IMR-90 (cell line): Measurements from ENCODE around the gene ELK3. TPM values are rescaled to one million over a fixed set of nuclear protein-coding genes. Genes with fewer than 3 reads are reported as not detected.

Experiments used
- ATAC-seq: fragments of 200-7000 bp; cut with Tn5 transposase; 2 replicates; pipeline ENCODE4 v1.9.1; 2020; ENCODE audit warnings: low read depth, mild to moderate bottlenecking, moderate library complexity
- BruUV-seq: library from RNA; stranded (reverse); fragments of 400-500 nt; replicated peaks from 2 replicates; lab custom pipeline; 2021; lab: Mats Ljungman, UMichigan
- CTCF ChIA-PET: fragments of 300-600 bp; formaldehyde crosslinking; extraction: SDS; loops from one replicate; lab custom pipeline; 2021; ENCODE audit warnings: antibody characterized with exemption; lab: Yijun Ruan, JAX
- POLR2A ChIA-PET: fragments of 300-600 bp; sonication (Branson Sonifier 250); formaldehyde crosslinking; loops from one replicate; lab custom pipeline; 2022; ENCODE audit warnings: antibody characterized with exemption; ENCODE audit not compliant: unreplicated experiment; lab: Charles Lee
- DNase-seq: peaks from one replicate; pipeline ENCODE4 v3.0.0; 2013
- H2AFZ ChIP-seq: replicated peaks from 2 replicates; pipeline ENCODE3; 2013; ENCODE audit warnings: low read length, mild to moderate bottlenecking; ENCODE audit not compliant: poor library complexity
- H2AK5ac ChIP-seq: 2 replicates; pipeline ENCODE4 v1.6.1; 2013; ENCODE audit warnings: low read depth, low read length, inconsistent platforms
- H2AK9ac ChIP-seq: replicated peaks from 2 replicates; pipeline ENCODE3; 2013; ENCODE audit warnings: mild to moderate bottlenecking, low read depth, low read length, moderate library complexity; ENCODE audit not compliant: poor library complexity
- H2BK120ac ChIP-seq: 2 replicates; pipeline ENCODE4 v1.6.1; 2013; ENCODE audit warnings: low read depth, low read length, inconsistent platforms
- H2BK15ac ChIP-seq: 3 replicates; pipeline ENCODE4 v1.6.1; 2013; ENCODE audit warnings: low read depth, low read length, inconsistent platforms
- H2BK20ac ChIP-seq: 2 replicates; pipeline ENCODE4 v1.6.1; 2013; ENCODE audit warnings: low read depth, mild to moderate bottlenecking, inconsistent platforms, low read length, moderate library complexity
- H2BK5ac ChIP-seq: 2 replicates; pipeline ENCODE4 v1.6.1; 2013; ENCODE audit warnings: mild to moderate bottlenecking, low read depth, low read length, inconsistent platforms; ENCODE audit not compliant: poor library complexity, severe bottlenecking
- H3K14ac ChIP-seq: replicated peaks from 2 replicates; pipeline ENCODE4 v1.6.1; 2013; ENCODE audit warnings: low read depth, low read length, inconsistent platforms
- H3K18ac ChIP-seq: 2 replicates; pipeline ENCODE4 v1.6.1; 2013; ENCODE audit warnings: low read depth, low read length, control low read depth
- H3K23ac ChIP-seq: 2 replicates; pipeline ENCODE4 v1.6.1; 2013; ENCODE audit warnings: low read depth, low read length, inconsistent platforms
- H3K27ac ChIP-seq: 2 replicates; pipeline ENCODE4 v1.5.1; 2013; ENCODE audit warnings: mild to moderate bottlenecking, control low read depth, low read length; ENCODE audit not compliant: insufficient read depth
- H3K27me3 ChIP-seq: 2 replicates; pipeline ENCODE4 v1.6.1; 2013; ENCODE audit warnings: low read length; ENCODE audit not compliant: control insufficient read depth, insufficient read depth
- H3K36me3 ChIP-seq: 2 replicates; pipeline ENCODE4 v1.6.1; 2013; ENCODE audit warnings: low read length, mixed read lengths; ENCODE audit not compliant: control insufficient read depth, insufficient read depth
- H3K4ac ChIP-seq: 2 replicates; pipeline ENCODE4 v1.6.1; 2013; ENCODE audit warnings: low read depth, low read length, inconsistent platforms
- H3K4me1 ChIP-seq: 2 replicates; pipeline ENCODE4 v1.6.1; 2013; ENCODE audit warnings: low read length, mixed read lengths; ENCODE audit not compliant: control insufficient read depth, insufficient read depth
- H3K4me2 ChIP-seq: 2 replicates; pipeline ENCODE4 v1.6.1; 2013; ENCODE audit warnings: low read depth, mild to moderate bottlenecking, control low read depth, low read length, moderate library complexity
- H3K4me3 ChIP-seq: 2 replicates; pipeline ENCODE4 v1.5.1; 2013; ENCODE audit warnings: low read depth, mild to moderate bottlenecking, control low read depth, low read length, moderate library complexity; ENCODE audit not compliant: insufficient read depth
- H3K56ac ChIP-seq: 2 replicates; pipeline ENCODE4 v1.6.1; 2013; ENCODE audit warnings: low read length, inconsistent platforms; ENCODE audit not compliant: insufficient read depth; ENCODE audit errors: extremely low read depth
- H3K79me1 ChIP-seq, 2 experiments: 2 replicates each; pipeline ENCODE4 v1.6.1; 2013; ENCODE audit warnings: low read length in 2 of 2, inconsistent platforms in 1 of 2, low read depth in 1 of 2
- H3K9ac ChIP-seq: 2 replicates; pipeline ENCODE4 v1.6.1; 2013; ENCODE audit warnings: low read depth, low read length, control low read depth
- H3K9me1 ChIP-seq: 2 replicates; pipeline ENCODE4 v1.6.1; 2013; ENCODE audit warnings: low read length, inconsistent platforms; ENCODE audit not compliant: insufficient read depth
- H3K9me3 ChIP-seq: 2 replicates; pipeline ENCODE4 v1.6.1; 2013; ENCODE audit warnings: low read length; ENCODE audit not compliant: control insufficient read depth, insufficient read depth
- H4K20me1 ChIP-seq: 2 replicates; pipeline ENCODE4 v1.6.1; 2013; ENCODE audit warnings: low read length, inconsistent platforms; ENCODE audit not compliant: insufficient read depth
- H4K5ac ChIP-seq: 2 replicates; pipeline ENCODE4 v1.6.1; 2013; ENCODE audit warnings: mild to moderate bottlenecking, low read depth, low read length, control low read depth
- H4K8ac ChIP-seq, 2 experiments: 2 replicates each; pipeline ENCODE4 v1.6.1; 2013; ENCODE audit warnings: low read depth in 2 of 2, low read length in 2 of 2, control low read depth in 1 of 2, inconsistent platforms in 1 of 2
- H4K91ac ChIP-seq: 2 replicates; pipeline ENCODE4 v1.6.1; 2013; ENCODE audit warnings: low read depth, low read length, inconsistent platforms; ENCODE audit not compliant: insufficient read depth
- BHLHE40 ChIP-seq: fragments of 150-350 bp; IDR thresholded peaks from 2 replicates; pipeline ENCODE4 v1.6.1; 2016; ENCODE audit warnings: mild to moderate bottlenecking, low read depth, low read length
- CEBPB ChIP-seq: IDR thresholded peaks from 2 replicates; pipeline ENCODE4 v1.6.1; 2012; ENCODE audit warnings: low read depth, low read length, improper control_type of control experiment
- CHD1 ChIP-seq: IDR thresholded peaks from 2 replicates; pipeline ENCODE4 v1.6.1; 2012; ENCODE audit warnings: low read depth, low read length, improper control_type of control experiment
- FOS ChIP-seq: fragments of 150-350 bp; IDR thresholded peaks from 2 replicates; pipeline ENCODE4 v1.6.1; 2016; ENCODE audit warnings: low read depth, low read length
- MAFK ChIP-seq: IDR thresholded peaks from 2 replicates; pipeline ENCODE4 v1.6.1; 2012; ENCODE audit warnings: low read depth, low read length, improper control_type of control experiment
- MAZ ChIP-seq: IDR thresholded peaks from 2 replicates; pipeline ENCODE4 v1.6.1; 2012; ENCODE audit warnings: low read depth, mild to moderate bottlenecking, low read length, improper control_type of control experiment, moderate library complexity, borderline replicate concordance
- MXI1 ChIP-seq: IDR thresholded peaks from 2 replicates; pipeline ENCODE4 v1.6.1; 2012; ENCODE audit warnings: low read depth, mild to moderate bottlenecking, low read length, moderate library complexity, borderline replicate concordance
- NFE2L2 ChIP-seq: fragments of 150-350 bp; IDR thresholded peaks from 2 replicates; pipeline ENCODE4 v1.6.1; 2016; ENCODE audit warnings: low read depth, mild to moderate bottlenecking, low read length
- POLR2A ChIP-seq: IDR thresholded peaks from 2 replicates; pipeline ENCODE4 v1.6.1; 2012; ENCODE audit warnings: mild to moderate bottlenecking, low read depth, low read length
- RAD21 ChIP-seq: IDR thresholded peaks from 2 replicates; pipeline ENCODE4 v1.6.1; 2012; ENCODE audit warnings: low read length, improper control_type of control experiment
- RCOR1 ChIP-seq: IDR thresholded peaks from 2 replicates; pipeline ENCODE4 v1.6.1; 2012; ENCODE audit warnings: mild to moderate bottlenecking, low read length, improper control_type of control experiment; ENCODE audit not compliant: insufficient replicate concordance
- RFX5 ChIP-seq: IDR thresholded peaks from 2 replicates; pipeline ENCODE4 v1.8.0; 2012; ENCODE audit warnings: low read depth, mild to moderate bottlenecking, low read length, moderate library complexity
- SMC3 ChIP-seq: fragments of 150-350 bp; IDR thresholded peaks from 2 replicates; pipeline ENCODE4 v1.6.1; 2016; ENCODE audit warnings: low read depth, mild to moderate bottlenecking, antibody characterized with exemption, low read length, moderate library complexity
- WGBS, 2 experiments: methylation state at CpG; one replicate each; pipeline versions ENCODE4 v1.1.5 to v1.1.7; 2013; ENCODE audit warnings: missing lambda C conversion rate in 2 of 2; ENCODE audit not compliant: insufficient read length in 1 of 2; ENCODE audit errors: extremely low coverage in 2 of 2; 5-methylcytosine and 5-hydroxymethylcytosine counted together
- dilution Hi-C: fragments of 300-500 bp; cut with HindIII; formaldehyde crosslinking; loops from one replicate; pipeline ENCODE4 v1.14.3; 2018; ENCODE audit warnings: low sequenced_read_pairs; ENCODE audit not compliant: unreplicated experiment
- in situ Hi-C: fragments of 300-500 bp; cut with MboI; formaldehyde crosslinking; loops from 3 replicates; pipeline ENCODE4 v1.14.3; 2019; ENCODE audit warnings: low sequenced_read_pairs, inconsistent platforms, mixed read lengths
- intact Hi-C: fragments of 100-400 bp; cut with micrococcal nuclease; formaldehyde crosslinking; loops from 2 replicates; pipeline ENCODE4 v1.10.0; 2022
- polyA plus RNA-seq, 3 experiments: library from polyadenylated mRNA; depleted of rRNA; stranded (reverse); fragments of >200 nt; gene quantifications; 2 replicates each; pipeline ENCODE4 v1.2.3, GENCODE V29; 2012; ENCODE audit warnings: low replicate concordance in 1 of 3
- total RNA-seq: library from RNA; depleted of rRNA; stranded (reverse); fragments of >200 nt; gene quantifications from 2 replicates; pipeline ENCODE4 v1.2.3, GENCODE V29; 2012
- TF ChIP-seq, protein P1 (sequence below): fragments of 150-350 bp; IDR thresholded peaks from 2 replicates; pipeline ENCODE4 v1.6.1; 2017; ENCODE audit warnings: mild to moderate bottlenecking, antibody characterized with exemption, low read length, low read depth
- TF ChIP-seq, protein P2 (sequence below): conservative IDR thresholded peaks from 2 replicates; pipeline ENCODE4 v1.5.1; 2012; ENCODE audit warnings: mild to moderate bottlenecking, low read depth, low read length, improper control_type of control experiment
- TF ChIP-seq, protein P3 (sequence below): fragments of 150-350 bp; IDR thresholded peaks from 2 replicates; pipeline ENCODE4 v1.6.1; 2016; ENCODE audit warnings: low read depth, mild to moderate bottlenecking, low read length, moderate library complexity, borderline replicate concordance

Gene ELK3
- total and polyA plus RNA-seq, 2 of the 4 experiments (the other 2 are of a cell fraction): 14.5 to 27.5 TPM

DNA sequence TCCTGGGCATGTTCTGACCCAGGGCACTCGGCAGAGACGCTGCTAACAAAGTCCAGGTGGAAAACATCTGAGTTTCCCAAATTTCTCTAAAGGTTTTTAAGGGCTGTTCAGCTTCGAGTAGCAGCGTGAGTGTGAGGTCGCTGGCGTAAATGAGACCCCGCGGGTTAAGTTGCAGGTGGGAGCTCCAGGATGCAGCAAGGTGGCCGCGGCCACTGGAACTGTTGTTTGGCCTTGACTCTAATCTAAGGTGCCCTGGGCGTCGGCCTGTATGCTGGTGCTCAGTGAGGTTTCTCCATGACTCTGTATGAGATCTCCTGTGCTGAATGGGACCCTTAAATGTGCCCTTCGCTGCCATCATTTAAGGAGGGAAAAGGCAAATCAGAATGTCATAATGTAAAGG is 50.7 kb downstream of the ELK3 start:
- Histone ChIP-seq H3K4me2 (no peak overlapping the region), H3K4me1 (peaks cover 10% of the 10 kb centered on the region), H4K20me1 (peaks cover 62% of the 10 kb centered on the region), H3K4me3 (no peak overlapping the region), H3K36me3 (peaks cover 29% of the 10 kb centered on the region), H3K9me1 (peaks cover 24% of the 10 kb centered on the region), H3K9ac (no peak overlapping the region), H3K56ac (no peak overlapping the region), H3K27me3 (no peaks in the 10 kb centered on the region), H3K27ac (no peak overlapping the region), H4K5ac (no peak overlapping the region), H3K18ac (no peak overlapping the region), H4K91ac (no peak overlapping the region), H2BK5ac (no peak overlapping the region), H2AK9ac (no peak overlapping the region), H3K23ac (no peak overlapping the region), H2AFZ (no peak overlapping the region), H3K9me3 (no peaks in the 10 kb centered on the region), H3K14ac (no peak overlapping the region), H2BK120ac (no peak overlapping the region), H2BK20ac (no peak overlapping the region), H3K4ac (no peak overlapping the region), H4K8ac (no peak overlapping the region), H2AK5ac (no peak overlapping the region), H3K79me1 (peaks cover 29 to 89% of the 10 kb centered on the region in 2 experiments), H2BK15ac (no peak overlapping the region)
- ChIA-PET POLR2A (no interaction called here), CTCF (no interaction called here)
- in situ Hi-C loops (no loop called here), intact Hi-C loops (no loop called here), dilution Hi-C loops (no loop called here)
- no peak for ATAC-seq
- 88% methylated on average over 12 of the region's 13 CpGs; no CpG with 5 or more reads in 1 of the 2 experiments for WGBS, 2 experiments
- no peak for DNase-seq
- no peak for TF ChIP-seq NFE2L2
- TF ChIP-seq, protein P1, sequence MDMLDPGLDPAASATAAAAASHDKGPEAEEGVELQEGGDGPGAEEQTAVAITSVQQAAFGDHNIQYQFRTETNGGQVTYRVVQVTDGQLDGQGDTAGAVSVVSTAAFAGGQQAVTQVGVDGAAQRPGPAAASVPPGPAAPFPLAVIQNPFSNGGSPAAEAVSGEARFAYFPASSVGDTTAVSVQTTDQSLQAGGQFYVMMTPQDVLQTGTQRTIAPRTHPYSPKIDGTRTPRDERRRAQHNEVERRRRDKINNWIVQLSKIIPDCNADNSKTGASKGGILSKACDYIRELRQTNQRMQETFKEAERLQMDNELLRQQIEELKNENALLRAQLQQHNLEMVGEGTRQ: no peak
- TF ChIP-seq SMC3: no peak
- TF ChIP-seq RCOR1: no peak
- no peak for TF ChIP-seq MAFK
- no peak for TF ChIP-seq POLR2A
- TF ChIP-seq RAD21: no peak
- no peak for TF ChIP-seq FOS
- TF ChIP-seq BHLHE40: no peak
- no peak for TF ChIP-seq MAZ
- no peak for TF ChIP-seq CHD1
- TF ChIP-seq, protein P2, sequence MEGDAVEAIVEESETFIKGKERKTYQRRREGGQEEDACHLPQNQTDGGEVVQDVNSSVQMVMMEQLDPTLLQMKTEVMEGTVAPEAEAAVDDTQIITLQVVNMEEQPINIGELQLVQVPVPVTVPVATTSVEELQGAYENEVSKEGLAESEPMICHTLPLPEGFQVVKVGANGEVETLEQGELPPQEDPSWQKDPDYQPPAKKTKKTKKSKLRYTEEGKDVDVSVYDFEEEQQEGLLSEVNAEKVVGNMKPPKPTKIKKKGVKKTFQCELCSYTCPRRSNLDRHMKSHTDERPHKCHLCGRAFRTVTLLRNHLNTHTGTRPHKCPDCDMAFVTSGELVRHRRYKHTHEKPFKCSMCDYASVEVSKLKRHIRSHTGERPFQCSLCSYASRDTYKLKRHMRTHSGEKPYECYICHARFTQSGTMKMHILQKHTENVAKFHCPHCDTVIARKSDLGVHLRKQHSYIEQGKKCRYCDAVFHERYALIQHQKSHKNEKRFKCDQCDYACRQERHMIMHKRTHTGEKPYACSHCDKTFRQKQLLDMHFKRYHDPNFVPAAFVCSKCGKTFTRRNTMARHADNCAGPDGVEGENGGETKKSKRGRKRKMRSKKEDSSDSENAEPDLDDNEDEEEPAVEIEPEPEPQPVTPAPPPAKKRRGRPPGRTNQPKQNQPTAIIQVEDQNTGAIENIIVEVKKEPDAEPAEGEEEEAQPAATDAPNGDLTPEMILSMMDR: no peak
- TF ChIP-seq RFX5: no peak
- no peak for TF ChIP-seq CEBPB
- TF ChIP-seq MXI1: no peak
- TF ChIP-seq, protein P3, sequence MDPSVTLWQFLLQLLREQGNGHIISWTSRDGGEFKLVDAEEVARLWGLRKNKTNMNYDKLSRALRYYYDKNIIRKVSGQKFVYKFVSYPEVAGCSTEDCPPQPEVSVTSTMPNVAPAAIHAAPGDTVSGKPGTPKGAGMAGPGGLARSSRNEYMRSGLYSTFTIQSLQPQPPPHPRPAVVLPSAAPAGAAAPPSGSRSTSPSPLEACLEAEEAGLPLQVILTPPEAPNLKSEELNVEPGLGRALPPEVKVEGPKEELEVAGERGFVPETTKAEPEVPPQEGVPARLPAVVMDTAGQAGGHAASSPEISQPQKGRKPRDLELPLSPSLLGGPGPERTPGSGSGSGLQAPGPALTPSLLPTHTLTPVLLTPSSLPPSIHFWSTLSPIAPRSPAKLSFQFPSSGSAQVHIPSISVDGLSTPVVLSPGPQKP: no peak
- BruUV-seq: no TSS peak
